SK-N-SH treated with all-trans-retinoic acid at 6 μM for 48 hours (cell line): ENCODE measurements around the gene OSBPL5.

Experiments
- ATAC-seq: fragments of 200-7000 bp; cut with Tn5 transposase; 3 replicates; pipeline ENCODE4 v1.9.1; 2020; ENCODE audit warnings: mild to moderate bottlenecking, moderate library complexity
- ARNTL ChIP-seq: fragments of 450-650 bp; formaldehyde crosslinking; IDR thresholded peaks from 2 replicates; pipeline ENCODE4 v1.5.0; 2020; ENCODE audit warnings: low read depth, mild to moderate bottlenecking, moderate library complexity, borderline replicate concordance
- CREB5 ChIP-seq: fragments of 250-450 bp; sonication (Bioruptor Pico); IDR thresholded peaks from 2 replicates; pipeline ENCODE4 v1.5.1; 2020; ENCODE audit warnings: low read depth, mild to moderate bottlenecking, moderate library complexity
- CSRNP3 ChIP-seq: fragments of 250-450 bp; sonication (Bioruptor Pico); IDR thresholded peaks from 2 replicates; pipeline ENCODE4 v1.5.1; 2021; ENCODE audit warnings: mild to moderate bottlenecking, moderate library complexity
- ESRRG ChIP-seq: fragments of 250-450 bp; sonication (Bioruptor Pico); IDR thresholded peaks from 2 replicates; pipeline ENCODE4 v1.6.1; 2021; ENCODE audit warnings: mild to moderate bottlenecking
- GLIS3 ChIP-seq: fragments of 250-450 bp; sonication (Bioruptor Pico); IDR thresholded peaks from 2 replicates; pipeline ENCODE4 v1.5.0; 2020; ENCODE audit warnings: mild to moderate bottlenecking, moderate library complexity
- OSR1 ChIP-seq: fragments of 250-450 bp; sonication (Bioruptor Pico); IDR thresholded peaks from 2 replicates; pipeline ENCODE4 v1.8.0; 2022; ENCODE audit warnings: moderate library complexity, mild to moderate bottlenecking, inconsistent platforms
- PATZ1 ChIP-seq: fragments of 250-450 bp; sonication (Bioruptor Pico); IDR thresholded peaks from 2 replicates; pipeline ENCODE4 v1.8.0; 2020; ENCODE audit warnings: mild to moderate bottlenecking, moderate library complexity, borderline replicate concordance
- POU6F1 ChIP-seq: fragments of 250-450 bp; sonication (Bioruptor Pico); IDR thresholded peaks from 2 replicates; pipeline ENCODE4 v1.8.0; 2021; ENCODE audit warnings: low read depth, mild to moderate bottlenecking, moderate library complexity, borderline replicate concordance
- PPARA ChIP-seq: fragments of 250-450 bp; sonication (Bioruptor Pico); IDR thresholded peaks from 2 replicates; pipeline ENCODE4 v1.5.0; 2020; ENCODE audit warnings: mild to moderate bottlenecking, borderline replicate concordance
- RARB ChIP-seq: fragments of 250-450 bp; sonication (Bioruptor Pico); IDR thresholded peaks from 2 replicates; pipeline ENCODE4 v1.8.0; 2021; ENCODE audit warnings: mild to moderate bottlenecking, moderate library complexity
- TCF4 ChIP-seq: fragments of 250-450 bp; sonication (Bioruptor Pico); IDR thresholded peaks from 2 replicates; pipeline ENCODE4 v1.8.0; 2021; ENCODE audit warnings: mild to moderate bottlenecking, moderate library complexity, borderline replicate concordance
- TOX ChIP-seq: fragments of 250-450 bp; sonication (Bioruptor Pico); IDR thresholded peaks from 2 replicates; pipeline ENCODE4 v1.8.0; 2021; ENCODE audit warnings: mild to moderate bottlenecking, moderate library complexity, borderline replicate concordance
- TSHZ2 ChIP-seq: fragments of 250-450 bp; sonication (Bioruptor Pico); IDR thresholded peaks from 2 replicates; pipeline ENCODE4 v1.5.0; 2020; ENCODE audit warnings: mild to moderate bottlenecking, moderate library complexity
- ZFP3 ChIP-seq: fragments of 250-450 bp; sonication (Bioruptor Pico); IDR thresholded peaks from 2 replicates; pipeline ENCODE4 v1.5.0; 2020; ENCODE audit warnings: mild to moderate bottlenecking, moderate library complexity
- ZNF70 ChIP-seq: fragments of 450-650 bp; formaldehyde crosslinking; IDR thresholded peaks from 2 replicates; pipeline ENCODE4 v1.5.0; 2020; ENCODE audit warnings: mild to moderate bottlenecking, moderate library complexity
- ZNF8 ChIP-seq: fragments of 450-650 bp; formaldehyde crosslinking; IDR thresholded peaks from 2 replicates; pipeline ENCODE4 v1.5.0; 2020; ENCODE audit warnings: mild to moderate bottlenecking, moderate library complexity

The OSBPL5 gene

GRCh38 chr11:3132831-3133260, 32.3 kb downstream of the OSBPL5 start:
- no peak for ATAC-seq
- TF ChIP-seq PATZ1 (CRISPR knock-in tag) (no peak), ZNF70 (no peak), TOX (no peak), GLIS3 (CRISPR knock-in tag) (no peak)

GRCh38 chr11:3132271-3132781, 32.8 kb downstream of the OSBPL5 start:
- TF ChIP-seq ARNTL (CRISPR knock-in tag), result no peak
- no peak for TF ChIP-seq PATZ1 (CRISPR knock-in tag)
- TF ChIP-seq TCF4 (CRISPR knock-in tag), result no peak
- no peak for TF ChIP-seq GLIS3 (CRISPR knock-in tag)
- TF ChIP-seq OSR1, result no peak
- no peak for TF ChIP-seq PPARA (CRISPR knock-in tag)
- no peak for TF ChIP-seq RARB (CRISPR knock-in tag)
- TF ChIP-seq ESRRG (CRISPR knock-in tag), result no peak
- no peak for TF ChIP-seq ZFP3 (CRISPR knock-in tag)
- no peak for TF ChIP-seq ZNF8 (CRISPR knock-in tag)
- no peak for TF ChIP-seq CREB5 (CRISPR knock-in tag)
- no peak for TF ChIP-seq TOX
- no peak for TF ChIP-seq POU6F1 (CRISPR knock-in tag)
- no peak for ATAC-seq

- ATAC-seq, result no peak
- no peak for TF ChIP-seq CSRNP3 (CRISPR knock-in tag)
- TF ChIP-seq TSHZ2 (CRISPR knock-in tag), result no peak
- TF ChIP-seq, all 23 proteins: peak for 0
Observed at GRCh38 chr11:3131330-3131941, 33.7 kb downstream of the OSBPL5 start.
